IPS DF 6.9 (cell line): Measurements from ENCODE around the gene LRRC14B.
"Not testable (repeated sequence)": the region's sequence is repeated elsewhere in the genome, so short reads cannot be mapped to it uniquely, and the experiment has no call there.

Experiments used
- DNase-seq: peaks from one replicate; pipeline ENCODE4 v3.0.0-alpha.2; 2013; ENCODE audit warnings: low read depth, low spot score
- H3K27ac ChIP-seq: one replicate; pipeline ENCODE4 v1.5.1; 2013; ENCODE audit warnings: low read length, control low read depth
- H3K27me3 ChIP-seq: 2 replicates; pipeline ENCODE4 v1.6.1; 2013; ENCODE audit warnings: mild to moderate bottlenecking, low read length; ENCODE audit not compliant: control insufficient read depth, insufficient read depth
- H3K36me3 ChIP-seq: 2 replicates; pipeline ENCODE4 v1.6.1; 2013; ENCODE audit warnings: low read length; ENCODE audit not compliant: control insufficient read depth, insufficient read depth
- H3K4me1 ChIP-seq: 2 replicates; pipeline ENCODE4 v1.6.1; 2013; ENCODE audit warnings: low read length; ENCODE audit not compliant: control insufficient read depth, insufficient read depth
- H3K4me3 ChIP-seq: 2 replicates; pipeline ENCODE4 v1.5.1; 2013; ENCODE audit warnings: mild to moderate bottlenecking, low read length
- H3K9me3 ChIP-seq: 2 replicates; pipeline ENCODE4 v1.6.1; 2013; ENCODE audit warnings: low read length, inconsistent platforms; ENCODE audit not compliant: control insufficient read depth, insufficient read depth
- WGBS: extraction: QIAGEN DNeasy Blood & Tissue Kit; methylation state at CpG from one replicate; pipeline ENCODE4 v1.1.7; 2013; ENCODE audit warnings: mixed read lengths, missing lambda C conversion rate; ENCODE audit not compliant: insufficient read length, insufficient coverage; 5-methylcytosine and 5-hydroxymethylcytosine counted together

The LRRC14B gene

DNA sequence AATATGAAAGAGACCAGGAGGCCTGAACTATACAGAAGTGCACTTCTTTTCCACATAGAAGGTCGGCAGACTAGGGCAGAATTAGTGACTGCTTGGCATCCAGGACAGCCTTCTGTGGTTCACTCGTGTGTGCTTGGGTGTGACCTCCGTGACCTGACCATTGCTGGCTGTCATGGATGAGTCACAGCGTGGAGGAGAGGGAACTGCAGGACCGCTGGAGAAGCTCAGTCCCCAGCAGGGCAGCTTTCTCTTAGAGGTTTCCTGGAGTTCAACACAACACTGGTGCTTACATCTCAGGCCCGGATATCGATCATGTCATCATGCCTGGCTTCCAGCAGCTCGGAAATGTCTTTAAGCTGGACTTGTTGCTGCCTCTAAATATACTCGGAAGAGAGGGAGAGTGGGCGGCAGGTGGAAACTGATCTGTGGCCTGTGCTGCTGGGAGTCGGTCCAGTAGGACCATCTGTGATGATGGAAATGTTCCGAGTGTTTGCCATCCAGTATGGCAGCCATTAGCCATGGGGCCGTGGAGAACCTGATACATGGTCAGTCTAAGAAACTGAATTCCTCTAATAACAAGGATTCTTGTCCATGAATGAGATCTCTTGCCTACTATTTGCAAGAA is 49.9 kb downstream of the LRRC14B start:
- H3K36me3 ChIP-seq: peaks cover 26% of the 10 kb centered on the region
- WGBS: no CpG with 5 or more reads among the region's 13 CpGs
- not testable (repeated sequence) for DNase-seq, H3K4me1 ChIP-seq, H3K4me3 ChIP-seq, H3K9me3 ChIP-seq, H3K27me3 ChIP-seq, H3K27ac ChIP-seq

DNA sequence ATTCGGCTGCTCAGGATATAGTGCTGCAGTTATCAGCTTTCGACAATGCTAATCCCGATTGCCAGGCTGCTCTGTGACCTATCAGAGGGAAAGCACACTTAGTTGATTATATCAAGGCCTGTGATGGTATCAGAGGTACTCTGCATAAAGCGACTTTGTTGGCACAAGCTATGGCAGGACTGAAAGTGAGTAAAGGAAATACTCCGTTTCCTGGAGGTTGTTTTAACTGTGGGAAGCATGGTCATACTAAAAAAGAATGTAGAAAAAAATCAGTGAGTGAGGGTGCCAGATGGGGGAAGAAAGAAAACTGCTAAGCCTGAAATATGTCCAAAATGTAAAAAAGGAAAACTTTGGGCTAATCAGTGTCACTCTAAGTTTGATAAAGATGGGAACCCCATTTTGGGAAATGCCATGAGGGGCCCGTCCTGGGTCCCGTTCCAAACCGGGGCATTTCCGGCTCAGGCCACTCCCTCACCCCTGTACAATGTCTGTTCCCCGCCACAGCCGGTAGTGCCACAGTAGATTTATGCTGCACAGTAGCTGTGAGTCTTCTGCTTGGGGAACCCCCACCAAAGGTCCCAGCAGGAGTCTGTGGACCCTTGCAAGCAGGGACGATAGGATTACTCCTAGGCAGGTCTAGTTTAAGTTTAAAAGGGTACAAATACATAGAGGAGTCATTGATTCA is 52.5 kb downstream of the LRRC14B start:
- not testable (repeated sequence) for H3K4me3 ChIP-seq, H3K27ac ChIP-seq, H3K27me3 ChIP-seq, H3K9me3 ChIP-seq, DNase-seq, H3K4me1 ChIP-seq
- no CpG with 5 or more reads among the region's 12 CpGs for WGBS
- peaks cover 26% of the 10 kb centered on the region for H3K36me3 ChIP-seq

DNA sequence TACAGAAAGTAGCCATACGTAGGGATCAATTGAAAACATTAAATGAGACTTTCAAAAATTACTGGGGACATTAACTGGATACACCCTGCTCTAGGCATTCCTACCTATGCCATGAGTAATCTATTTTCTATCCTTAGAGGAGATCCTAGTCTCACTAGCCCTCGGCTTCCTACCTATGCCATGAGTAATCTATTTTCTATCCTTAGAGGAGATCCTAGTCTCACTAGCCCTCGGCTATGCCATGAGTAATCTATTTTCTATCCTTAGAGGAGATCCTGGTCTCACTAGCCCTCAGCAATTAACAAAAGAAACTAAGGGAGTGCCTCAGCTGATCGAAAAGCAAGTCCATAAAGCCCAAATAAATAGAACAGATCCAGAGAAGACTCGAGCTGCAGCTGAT is 54.4 kb downstream of the LRRC14B start:
- not testable (repeated sequence) for H3K9me3 ChIP-seq, H3K27me3 ChIP-seq, DNase-seq, H3K27ac ChIP-seq, H3K4me3 ChIP-seq, H3K4me1 ChIP-seq
- WGBS: no CpG with 5 or more reads among the region's 5 CpGs
- peaks cover 22% of the 10 kb centered on the region for H3K36me3 ChIP-seq
